ENCODE data around the gene ALOX15.
A peak's percentile ranks its signal among the peaks of the same experiment; 100 is the strongest.
"Not testable (repeated sequence)": the region's sequence is repeated elsewhere in the genome, so short reads cannot be mapped to it uniquely, and the experiment has no call there.

The ALOX15 gene

DNA sequence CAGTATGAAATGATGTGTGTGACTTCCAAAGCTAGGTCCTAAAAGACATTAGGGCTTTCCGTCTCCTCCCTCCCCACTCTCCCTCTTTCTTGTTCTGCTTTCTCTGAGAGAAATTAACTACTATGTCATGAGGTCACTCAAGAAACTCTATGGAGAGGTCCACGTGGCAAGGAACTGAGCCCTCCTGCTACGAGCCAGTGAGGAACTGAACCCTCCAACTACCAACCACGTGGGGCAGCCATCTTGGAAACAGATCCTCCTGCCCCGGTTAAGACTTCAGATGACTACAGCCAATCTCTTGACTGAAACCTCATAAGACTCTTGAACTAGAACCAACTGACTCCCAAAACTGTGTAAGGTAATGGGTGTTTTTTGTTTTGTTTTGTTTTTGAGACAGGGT, 4.2 kb upstream of the ALOX15 start:
- DNase-seq = no peak

DNA sequence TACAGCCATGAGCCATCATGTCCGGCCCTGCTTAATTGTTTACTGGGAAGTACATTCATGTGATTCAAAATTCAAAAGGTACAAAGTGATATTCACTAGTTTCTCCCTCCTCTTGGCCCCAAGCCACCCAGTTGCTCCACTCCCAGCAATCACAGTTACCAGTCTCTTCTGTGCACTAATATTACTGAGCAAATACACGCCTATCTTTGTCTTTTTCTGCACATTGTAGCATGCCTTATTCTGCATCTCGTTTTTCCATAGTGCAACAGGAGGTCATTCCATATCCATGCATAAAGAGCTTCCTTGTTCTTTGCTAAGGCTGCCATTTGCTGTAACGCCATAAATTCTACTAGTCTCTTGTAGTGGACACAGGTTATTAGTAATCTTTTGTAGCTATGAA, 2.2 kb upstream of the ALOX15 start:
- no peak for DNase-seq

DNA sequence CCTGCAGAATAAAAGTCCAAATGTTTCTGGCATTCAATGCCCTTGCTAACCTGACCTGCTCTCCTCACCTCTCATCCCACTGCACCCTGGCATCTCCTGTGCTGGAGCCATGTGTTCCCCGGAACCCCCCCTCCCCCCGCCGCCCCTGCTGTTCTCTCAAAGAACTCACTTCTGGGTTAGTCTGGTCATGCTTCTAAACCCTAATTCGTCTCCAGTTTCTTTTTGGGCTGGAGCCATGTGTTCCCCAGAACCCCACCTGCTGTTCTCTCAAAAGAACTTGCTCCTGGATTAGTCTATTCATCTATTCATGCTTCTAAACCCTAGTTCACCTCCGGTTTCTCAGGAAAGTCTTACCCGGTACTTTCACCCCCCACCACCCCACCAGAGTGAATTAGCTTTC, 808 bp upstream of the ALOX15 start:
- no peak for DNase-seq

DNA sequence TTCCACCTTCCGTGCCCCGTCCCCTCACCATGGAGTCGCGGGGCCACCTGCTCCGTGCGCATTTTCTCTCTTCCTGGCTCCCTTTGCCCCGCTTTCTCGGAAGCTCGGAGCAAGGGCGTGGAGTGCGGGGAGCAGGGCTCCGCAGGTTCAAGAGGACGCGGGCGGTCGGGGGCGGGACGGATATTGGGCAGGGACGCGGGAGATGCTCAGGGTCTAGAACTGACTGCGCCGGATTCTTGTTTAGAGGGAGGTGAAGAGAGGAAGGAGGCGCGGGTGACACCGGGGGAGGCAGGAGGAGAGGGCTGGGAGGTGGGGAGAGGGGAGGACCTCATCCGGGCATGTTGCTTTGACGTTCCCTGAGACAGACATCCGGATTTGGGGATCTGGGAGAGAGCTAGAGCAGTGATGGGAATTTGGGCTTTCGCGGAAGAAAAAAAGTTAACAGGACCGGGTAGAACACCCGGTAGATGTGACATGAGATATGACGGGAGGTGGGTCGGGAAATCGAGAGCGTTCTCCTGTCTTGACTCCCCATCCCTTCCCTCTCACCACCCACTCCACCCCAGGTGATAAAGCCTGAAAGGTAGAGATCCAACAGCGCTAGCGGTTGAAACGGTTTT, 799 bp downstream of the ALOX15 start:
- DNase-seq = not testable (repeated sequence)

DNA sequence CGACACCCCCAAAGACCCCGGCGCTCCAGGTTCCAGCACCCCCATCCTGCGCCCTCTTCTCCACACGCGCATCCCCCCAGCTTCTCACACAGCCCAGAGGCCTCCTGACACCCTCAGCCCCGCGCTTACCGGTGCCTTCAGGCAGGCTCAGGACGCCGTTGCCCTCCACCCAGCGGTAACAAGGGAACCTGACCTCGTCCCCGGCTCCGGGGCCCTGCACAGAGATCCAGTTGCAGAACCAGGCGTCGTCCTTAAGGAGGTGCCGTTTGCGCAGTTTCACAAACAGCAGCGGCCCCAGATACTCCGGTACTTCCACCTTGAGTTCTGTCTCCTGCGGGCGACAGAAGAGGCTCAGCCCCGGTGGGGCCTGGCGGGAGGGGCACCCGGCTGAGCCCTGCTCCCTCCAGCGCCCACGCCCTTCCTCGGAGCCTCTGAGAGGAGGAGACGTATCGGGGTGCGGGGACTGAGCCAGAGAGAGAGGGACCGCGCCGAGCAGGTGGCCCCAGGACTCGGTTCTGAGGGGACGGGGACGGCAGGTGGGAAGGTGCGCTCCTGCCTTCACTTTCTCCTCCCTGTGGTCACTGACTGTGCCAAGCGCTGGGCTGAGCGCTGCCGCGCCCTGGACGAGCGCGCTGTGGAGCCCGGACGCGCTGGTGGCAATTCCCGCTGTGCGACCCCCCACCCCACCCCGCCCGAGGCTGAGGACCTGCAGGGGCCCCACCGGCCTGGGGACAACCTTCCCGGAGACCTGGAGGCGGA, 2.0 kb downstream of the ALOX15 start:
- not testable (repeated sequence) for DNase-seq

DNA sequence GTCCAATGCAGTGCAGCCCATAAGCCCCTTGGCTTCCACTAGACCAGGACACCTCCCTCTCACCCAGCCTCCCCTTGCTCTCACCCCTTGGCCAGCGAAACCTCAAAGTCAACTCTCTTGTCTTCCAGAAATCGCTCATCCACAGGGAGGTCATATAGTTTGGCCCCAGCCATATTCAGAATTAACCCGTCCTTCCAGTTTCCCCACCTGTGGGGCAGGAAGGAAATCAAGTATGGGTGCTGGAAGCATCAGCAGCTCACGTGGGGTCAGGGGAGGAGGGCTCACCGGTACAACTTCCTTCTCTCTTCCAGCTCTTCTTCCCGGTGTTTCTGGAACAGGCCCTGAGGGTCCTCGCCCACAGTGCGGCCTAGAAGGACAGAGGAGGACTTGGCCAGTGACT, 2.7 kb downstream of the ALOX15 start:
- DNase-seq = not testable (repeated sequence)

DNA sequence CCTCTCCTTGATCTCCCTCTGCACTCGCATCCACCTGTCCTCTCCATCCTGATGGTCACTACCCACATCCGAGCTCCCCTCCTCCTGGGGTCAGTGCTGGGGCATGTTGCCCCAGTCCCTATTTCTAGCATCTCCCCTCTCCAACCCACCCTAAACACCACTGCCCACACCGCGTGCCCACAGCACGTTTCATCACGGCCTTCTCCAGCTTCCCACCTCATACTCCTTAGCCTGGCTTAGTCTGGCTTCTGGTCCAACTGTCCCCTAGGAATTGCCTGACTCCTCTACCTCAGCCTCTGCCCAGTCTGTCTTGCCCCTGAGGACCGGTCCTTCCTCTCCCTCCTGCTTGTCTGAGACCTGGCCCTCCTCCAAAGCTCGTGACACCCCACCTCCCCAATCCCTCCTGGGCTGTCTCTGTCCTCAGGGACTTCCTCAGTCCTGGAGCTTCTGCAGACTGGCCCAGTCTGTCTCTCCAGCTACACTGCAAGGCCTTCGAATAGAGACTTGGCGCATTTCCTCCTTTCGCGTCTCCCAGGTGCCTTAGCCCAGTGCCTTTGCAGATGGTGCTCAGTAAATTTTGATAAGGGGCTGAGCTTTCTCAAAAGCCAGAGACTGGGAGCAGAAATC, 4.9 kb downstream of the ALOX15 start:
- DNase-seq = no peak

DNA sequence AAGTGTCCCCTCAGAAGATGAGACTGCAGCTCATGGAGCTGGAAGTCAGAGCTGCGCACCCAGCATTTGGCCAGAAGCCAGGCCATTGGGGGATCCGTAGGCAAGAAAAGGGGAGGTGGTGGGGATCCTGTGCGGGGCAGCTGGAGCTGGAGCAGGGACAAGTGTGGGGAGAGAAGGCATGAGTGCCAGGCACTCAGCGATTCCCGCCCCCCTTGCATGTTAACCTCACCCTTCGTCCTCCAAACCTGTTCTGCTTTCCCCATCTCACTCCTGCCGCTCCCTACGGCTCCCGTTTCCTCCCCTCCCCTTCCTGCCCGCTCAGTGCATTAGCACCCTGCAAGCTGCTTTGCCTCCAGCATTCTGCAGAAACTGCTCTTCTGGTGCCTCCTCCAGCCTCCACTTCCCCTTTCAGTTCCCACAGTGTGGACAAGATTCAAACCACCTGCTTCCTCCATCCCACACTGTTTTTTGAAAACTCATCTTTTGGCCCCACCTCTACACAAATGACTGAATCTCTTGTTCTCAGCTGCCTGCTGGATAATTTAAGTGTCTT, 5.6 kb downstream of the ALOX15 start:
- peak in 1 of 2 donors; percentile 78 for DNase-seq

DNA sequence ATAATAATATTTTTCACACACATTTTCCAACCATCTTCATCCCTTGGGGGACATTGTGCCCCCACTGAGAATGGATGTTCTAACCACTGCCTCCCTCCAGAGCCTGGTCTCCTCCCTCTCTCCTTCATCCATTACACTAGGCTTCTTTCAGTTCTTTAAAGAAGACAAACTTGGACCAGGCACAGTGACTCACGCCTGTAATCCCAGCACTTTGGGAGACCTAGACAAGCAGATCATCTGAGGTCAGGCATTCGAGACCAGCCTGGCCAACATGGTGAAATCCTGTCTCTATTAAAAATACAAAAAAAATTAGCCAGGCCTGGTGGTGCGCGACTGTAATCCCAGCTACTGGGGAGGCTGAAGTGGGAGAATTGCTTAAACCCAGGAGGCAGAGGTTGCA, 6.5 kb downstream of the ALOX15 start:
- no peak for DNase-seq

DNA sequence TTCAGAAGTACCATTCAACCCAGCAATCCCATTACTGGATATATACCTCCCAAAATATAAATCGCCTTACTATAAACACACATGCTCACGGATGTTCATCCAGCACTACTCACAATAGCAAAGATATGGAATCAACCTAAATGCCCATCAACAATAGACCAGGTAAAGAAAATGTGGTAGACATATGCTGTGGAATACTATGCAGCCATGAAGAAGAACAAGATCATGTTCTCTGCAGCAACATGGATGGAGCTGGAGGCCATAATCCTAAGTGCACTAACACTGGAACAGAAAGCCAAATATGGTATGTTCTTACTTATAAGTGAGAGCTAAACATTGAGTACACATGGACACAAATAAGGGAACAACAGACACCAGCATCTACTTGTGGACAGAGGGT, 7.8 kb downstream of the ALOX15 start:
- no peak for DNase-seq

DNA sequence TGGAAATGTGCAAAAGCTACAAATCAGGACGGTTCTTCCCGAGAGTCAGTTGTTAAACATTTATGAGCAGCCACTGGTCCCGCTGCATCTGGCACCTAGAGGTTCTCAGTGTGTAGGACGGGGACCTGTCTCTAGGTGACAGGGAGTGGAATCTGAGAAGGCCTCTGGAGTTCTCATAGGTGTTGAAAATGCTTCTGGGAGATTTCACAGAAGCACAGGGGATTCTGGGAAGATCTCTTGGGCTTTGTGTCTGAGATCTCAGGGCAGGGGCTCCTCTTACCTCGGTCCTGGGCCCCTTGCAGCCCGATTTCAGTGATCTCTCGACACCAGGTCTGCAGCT, 8.9 kb downstream of the ALOX15 start:
- no peak for DNase-seq

DNA sequence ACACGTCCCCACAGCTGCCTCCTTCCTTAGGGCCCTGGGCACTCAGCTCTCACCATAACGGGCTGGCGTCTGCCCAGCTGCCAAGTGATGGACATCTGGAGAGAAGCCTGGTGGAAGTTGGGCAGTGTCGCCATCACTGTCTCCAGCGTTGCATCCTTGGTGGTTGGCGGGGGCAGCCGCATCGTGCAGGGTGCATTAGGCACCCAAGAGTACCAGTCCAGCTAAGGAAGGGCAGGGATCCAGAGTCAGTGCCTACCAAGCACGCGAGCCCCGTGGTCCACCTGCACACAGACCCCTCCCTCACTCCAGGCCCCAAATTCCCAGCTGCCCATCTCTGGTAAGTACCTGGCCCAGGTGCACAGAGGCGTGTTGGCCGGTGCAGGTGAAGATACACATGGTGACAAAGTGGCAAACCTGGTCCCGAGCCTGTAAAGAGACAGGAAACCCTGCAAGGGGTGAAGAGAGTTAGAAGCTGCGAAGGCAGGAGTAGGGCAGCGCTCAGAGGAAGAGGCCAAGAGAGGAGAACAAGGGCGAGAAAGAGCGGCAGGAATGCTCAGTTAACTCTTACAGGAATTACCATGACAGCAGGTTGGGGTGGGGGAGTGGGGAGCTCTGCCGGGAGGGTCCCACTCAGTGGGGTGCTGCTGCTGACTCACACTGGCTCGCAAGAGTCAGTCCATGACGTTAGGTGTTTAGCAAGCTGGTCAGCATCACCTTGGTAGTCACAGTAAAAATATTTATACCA, 9.5 kb downstream of the ALOX15 start:
- DNase-seq = no peak

DNA sequence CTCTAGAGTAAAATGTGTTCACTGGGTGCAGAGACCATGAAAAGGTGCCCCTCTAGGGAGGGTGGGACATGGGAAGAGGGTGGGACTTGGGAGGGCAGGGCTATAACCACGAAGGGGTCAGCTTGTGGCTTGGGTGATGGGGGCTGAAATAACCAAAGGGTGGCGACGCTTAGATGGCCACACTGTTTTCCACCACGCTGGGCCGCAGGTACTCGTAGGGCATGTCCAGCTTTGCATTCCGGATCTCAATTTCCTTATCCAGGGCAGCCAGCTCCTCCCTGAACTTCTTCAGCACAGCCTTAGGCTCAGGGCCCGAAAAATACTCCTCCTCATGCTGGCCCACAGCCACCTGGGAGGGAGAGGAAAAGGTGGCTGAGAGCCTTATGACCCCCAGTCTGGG, 10.0 kb downstream of the ALOX15 start:
- no peak for DNase-seq

DNA sequence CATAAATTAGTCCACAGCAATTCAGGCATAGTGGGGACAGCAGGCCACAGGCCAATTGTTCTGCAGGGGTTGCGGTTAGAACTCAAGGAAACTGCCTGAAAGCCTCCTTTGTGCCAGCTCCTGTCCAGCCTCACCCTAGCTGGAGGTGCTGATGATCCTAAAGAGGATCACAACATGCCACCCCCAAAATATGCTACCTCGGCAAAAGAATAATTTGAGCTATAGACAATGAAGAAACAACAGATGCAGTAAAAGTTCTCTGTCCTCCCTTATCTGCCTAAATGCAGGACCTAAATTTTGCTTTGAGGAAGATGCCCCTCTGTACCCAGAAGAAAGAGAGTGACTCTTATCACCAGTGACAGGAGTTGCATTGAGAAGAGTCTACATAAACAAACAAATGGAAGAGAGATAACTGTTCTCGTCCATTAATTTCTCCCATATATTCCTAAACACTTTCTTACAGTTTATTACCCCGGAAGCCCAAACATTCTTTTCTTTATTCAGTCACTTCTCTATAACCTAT, 14.7 kb downstream of the ALOX15 start:
- no peak for DNase-seq

DNA sequence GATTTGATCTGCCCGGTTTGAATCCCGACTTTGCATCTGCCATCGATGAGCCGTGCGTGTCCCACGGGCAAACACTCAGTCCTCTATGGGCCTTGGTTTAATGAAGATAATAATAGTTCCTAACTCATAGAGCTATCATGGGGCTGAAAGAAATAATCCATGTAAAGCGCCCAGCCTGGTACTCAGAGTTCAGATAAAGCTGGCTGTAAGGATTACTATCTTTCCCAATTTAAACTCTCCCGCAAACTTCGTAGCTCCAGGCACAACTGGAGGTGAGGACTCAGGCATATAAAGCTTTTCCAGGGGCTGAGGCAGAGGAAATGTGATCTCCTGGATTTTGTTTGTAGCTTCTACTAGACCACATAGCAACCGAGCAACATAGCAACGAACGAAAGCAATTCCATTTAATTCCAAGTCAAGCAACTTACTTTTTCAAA, 16.3 kb downstream of the ALOX15 start:
- DNase-seq = no peak

DNA sequence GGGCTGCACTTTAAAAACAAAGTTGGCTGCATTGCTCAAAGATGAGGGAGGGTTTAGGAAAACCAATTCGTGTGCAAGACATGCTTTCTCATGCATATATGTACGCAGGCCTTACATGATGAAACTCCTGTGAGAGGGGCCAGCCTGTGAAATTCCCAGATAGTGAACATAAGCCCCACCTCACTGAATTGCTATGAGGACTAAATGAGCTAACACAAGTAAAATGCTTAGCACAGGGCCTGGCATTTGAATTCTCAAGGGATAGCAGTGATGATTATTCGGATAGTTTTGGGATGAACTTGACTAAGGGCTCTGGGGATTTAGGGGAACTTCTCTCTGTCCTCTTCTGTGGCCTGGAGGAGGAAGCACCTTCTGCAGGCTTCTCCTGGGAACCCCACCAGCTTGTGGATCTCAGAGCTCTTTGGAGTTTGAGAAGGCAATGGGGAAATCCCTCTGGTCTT, 17.0 kb downstream of the ALOX15 start:
- not testable (repeated sequence) for DNase-seq

DNA sequence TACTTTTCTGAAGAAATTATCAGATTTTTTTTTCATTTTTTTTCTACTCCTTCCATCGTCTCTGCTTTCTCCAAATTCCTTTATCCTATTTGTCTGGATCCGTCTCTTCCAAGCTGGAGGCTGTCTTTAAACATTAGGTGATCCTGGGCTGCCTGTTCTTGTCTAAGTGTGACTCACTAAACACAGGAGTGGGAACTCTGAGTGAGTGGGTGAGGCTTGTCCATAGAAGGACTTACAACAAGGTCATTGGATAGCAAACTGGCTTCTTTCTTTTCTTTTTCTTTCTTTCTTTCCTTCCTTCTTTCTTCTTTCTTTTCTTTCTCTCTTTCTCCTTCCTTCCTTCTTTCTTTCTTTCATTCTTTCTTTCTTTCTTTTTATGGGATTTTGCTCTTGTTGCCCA, 18.2 kb downstream of the ALOX15 start:
- DNase-seq = no peak

DNA sequence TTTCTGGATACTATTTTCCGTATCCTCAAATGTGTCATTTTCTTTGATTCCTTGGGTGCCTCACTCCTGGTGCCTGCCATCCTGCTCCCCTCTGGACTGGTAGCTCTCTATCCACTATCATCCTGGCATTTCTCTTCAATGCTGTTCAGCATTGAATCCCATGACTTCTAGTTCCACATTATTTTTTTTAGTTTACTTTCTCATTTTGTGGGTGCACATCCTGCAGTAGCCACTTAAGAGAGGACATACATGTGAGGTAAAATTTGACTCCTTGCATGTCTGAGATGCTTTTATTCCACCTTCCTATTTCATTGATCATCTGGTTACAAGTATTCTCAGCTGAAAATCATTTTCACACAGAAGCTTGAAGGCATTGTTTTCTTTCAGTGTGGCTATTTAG, 19.1 kb downstream of the ALOX15 start:
- DNase-seq = no peak

DNA sequence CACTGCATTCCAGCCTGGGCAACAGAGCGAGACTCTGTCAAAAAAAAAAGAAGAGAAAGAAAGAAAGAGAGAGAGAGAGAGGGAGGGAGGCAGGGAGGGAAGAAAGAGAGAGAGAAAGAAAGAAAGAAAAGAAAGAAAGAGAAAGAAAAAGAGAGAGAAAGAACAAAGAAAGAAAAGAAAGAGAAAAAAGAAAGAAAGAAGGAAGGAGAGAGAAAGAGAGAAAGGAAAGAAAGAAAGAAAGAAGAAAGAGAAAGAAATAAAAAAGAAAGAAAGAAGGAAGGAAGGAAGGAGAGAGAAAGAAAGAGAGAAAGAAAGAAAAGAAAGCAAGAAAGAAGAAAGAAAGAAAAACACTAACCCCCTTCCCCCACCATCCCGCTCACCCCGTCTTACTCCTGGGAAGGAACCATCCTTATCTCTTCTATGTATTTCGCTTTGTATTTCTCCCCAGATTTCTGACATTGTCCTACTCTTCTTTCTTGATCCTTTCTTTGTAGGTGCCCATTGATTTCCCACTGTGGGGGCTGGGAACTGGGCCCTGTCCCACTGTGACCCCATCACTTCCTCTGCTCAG, 20.9 kb downstream of the ALOX15 start:
- DNase-seq = no peak

DNA sequence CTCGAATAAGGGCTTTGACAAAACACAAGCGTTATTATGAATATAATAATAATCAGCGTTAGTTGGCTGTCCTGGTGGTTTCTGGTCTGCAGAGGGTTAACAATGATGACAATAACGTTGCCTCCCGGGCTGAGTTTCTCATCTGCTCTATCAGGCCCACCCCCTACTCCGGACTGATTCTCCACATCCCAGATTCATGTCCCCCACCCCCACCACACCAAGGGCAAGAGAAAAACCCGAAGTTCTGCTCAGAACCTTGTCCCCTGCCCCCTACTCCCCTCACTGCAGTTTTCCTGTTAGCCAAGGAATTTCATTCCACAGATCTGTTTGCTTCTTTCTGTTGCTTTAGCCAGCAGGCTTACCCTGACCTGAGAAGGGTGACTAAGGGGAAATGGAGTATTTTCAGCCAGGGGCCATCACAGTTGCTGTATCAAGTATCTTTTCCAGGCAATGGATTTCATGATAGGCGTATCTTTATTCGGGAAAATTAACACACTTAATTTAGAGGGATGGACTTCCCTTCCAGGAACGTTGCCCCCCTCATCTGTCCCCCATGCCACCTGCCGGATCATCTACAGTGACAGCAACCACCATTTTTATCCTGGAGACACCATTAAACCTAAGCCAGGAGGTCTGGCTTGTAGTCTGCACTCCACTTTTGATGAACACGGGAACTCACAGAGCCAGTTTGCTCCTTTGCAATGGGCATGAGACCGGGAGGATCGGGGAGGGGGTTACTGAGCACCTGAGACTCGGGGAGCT, 23.7 kb downstream of the ALOX15 start:
- no peak for DNase-seq

DNA sequence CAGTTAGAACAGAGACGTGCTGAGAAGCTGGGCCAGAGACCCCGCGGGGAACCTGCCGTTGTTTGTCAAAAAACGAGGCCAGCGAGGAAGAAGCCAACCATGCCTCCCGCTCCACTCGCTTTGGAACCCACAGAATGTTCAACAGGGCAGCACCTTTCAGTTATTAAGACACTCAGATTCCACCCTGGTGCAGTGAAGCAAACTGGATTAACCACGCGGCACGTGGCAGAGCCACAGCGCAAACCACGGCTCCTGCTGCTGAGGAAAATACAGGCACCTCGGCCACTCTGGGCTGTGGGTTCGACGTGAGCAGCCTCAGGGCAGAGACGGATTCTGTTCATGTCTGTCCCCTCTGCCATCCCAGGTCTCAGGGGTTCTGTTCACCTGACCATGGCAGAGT, 24.4 kb downstream of the ALOX15 start:
- no peak for DNase-seq

DNA sequence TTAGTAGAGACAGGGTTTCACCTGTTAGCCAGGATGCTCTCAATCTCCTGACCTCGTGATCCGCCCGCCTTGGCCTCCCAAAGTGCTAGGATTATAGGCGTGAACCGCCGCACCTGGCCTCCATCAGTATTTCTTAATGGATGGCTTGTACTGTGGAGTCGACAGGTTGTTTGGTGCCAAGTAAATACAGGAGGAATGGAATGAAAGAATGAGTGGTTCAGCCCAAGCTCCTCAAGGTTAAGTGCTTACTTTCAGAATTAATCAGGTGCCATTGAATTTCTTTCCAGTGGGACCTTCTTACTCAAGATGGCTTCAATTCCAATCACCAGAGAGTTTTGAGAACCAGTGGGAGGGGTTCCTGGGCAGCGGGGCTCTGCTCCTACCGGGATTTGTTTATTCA, 25.0 kb downstream of the ALOX15 start:
- no peak for DNase-seq
